DND-41 (cell line): ENCODE data around the gene MIB1.
"Not testable (repeated sequence)": the region's sequence is repeated elsewhere in the genome, so short reads cannot be mapped to it uniquely, and the experiment has no call there.

ENCODE experiments used
- ATAC-seq: fragments of 200-7000 bp; cut with Tn5 transposase; 3 replicates; pipeline ENCODE4 v1.9.1; 2021; ENCODE audit warnings: low read depth; ENCODE audit not compliant: insufficient read depth
- DNase-seq: peaks from one replicate; pipeline ENCODE4 v3.0.0-alpha.2; 2020
- H2AFZ ChIP-seq: 2 replicates; pipeline ENCODE4 v1.6.0; 2012; ENCODE audit warnings: low read depth, low read length
- H3K27ac ChIP-seq: 2 replicates; pipeline ENCODE4 v1.5.1; 2012; ENCODE audit warnings: low read length, inconsistent platforms
- H3K27me3 ChIP-seq: fragments of 200-600 bp; sonication (generic); 2 replicates; pipeline ENCODE4 v1.6.0; 2012; ENCODE audit warnings: low read length, mild to moderate bottlenecking, inconsistent platforms; ENCODE audit not compliant: insufficient read depth, poor library complexity
- H3K36me3 ChIP-seq: 2 replicates; pipeline ENCODE4 v1.5.1; 2012; ENCODE audit warnings: low read length, inconsistent platforms; ENCODE audit not compliant: insufficient read depth
- H3K4me1 ChIP-seq: 2 replicates; pipeline ENCODE4 v1.5.1; 2012; ENCODE audit warnings: mild to moderate bottlenecking, low read length; ENCODE audit not compliant: insufficient read depth
- H3K4me2 ChIP-seq: 2 replicates; pipeline ENCODE4 v1.6.0; 2012; ENCODE audit warnings: mild to moderate bottlenecking, moderate library complexity, low read length, inconsistent platforms; ENCODE audit not compliant: insufficient read depth
- H3K4me3 ChIP-seq, 2 experiments: fragments of 200-600 bp in 1 of 2; shearing (Covaris generic) in 1 of 2; 2 replicates each; pipeline ENCODE4 v1.5.1; 2012 to 2016; ENCODE audit warnings: inconsistent platforms in 2 of 2, low read length in 2 of 2, mild to moderate bottlenecking in 2 of 2, low read depth in 1 of 2, moderate library complexity in 1 of 2
- H3K79me2 ChIP-seq: 2 replicates; pipeline ENCODE4 v1.6.0; 2012; ENCODE audit warnings: low read length, inconsistent platforms; ENCODE audit not compliant: insufficient read depth
- H3K9ac ChIP-seq: 2 replicates; pipeline ENCODE4 v1.6.0; 2012; ENCODE audit warnings: low read depth, mild to moderate bottlenecking, inconsistent platforms, low read length, moderate library complexity
- H3K9me3 ChIP-seq: 2 replicates; pipeline ENCODE4 v1.5.1; 2012; ENCODE audit warnings: low read length, moderate library complexity, mild to moderate bottlenecking, inconsistent platforms; ENCODE audit not compliant: insufficient read depth, severe bottlenecking
- H4K20me1 ChIP-seq: 2 replicates; pipeline ENCODE4 v1.6.0; 2012; ENCODE audit warnings: low read length; ENCODE audit not compliant: insufficient read depth
- CTCF ChIP-seq: IDR thresholded peaks from 2 replicates; pipeline ENCODE4 v1.5.1; 2012; ENCODE audit warnings: borderline replicate concordance, low read length, moderate library complexity, mild to moderate bottlenecking; ENCODE audit not compliant: poor library complexity, severe bottlenecking; ENCODE audit errors: extremely low read depth
- EZH2 ChIP-seq: IDR thresholded peaks from 3 replicates; pipeline ENCODE4 v1.6.1; 2012; ENCODE audit warnings: borderline replicate concordance, low read depth, mild to moderate bottlenecking, moderate library complexity, low read length, inconsistent platforms; ENCODE audit not compliant: severe bottlenecking

Gene MIB1

DNA sequence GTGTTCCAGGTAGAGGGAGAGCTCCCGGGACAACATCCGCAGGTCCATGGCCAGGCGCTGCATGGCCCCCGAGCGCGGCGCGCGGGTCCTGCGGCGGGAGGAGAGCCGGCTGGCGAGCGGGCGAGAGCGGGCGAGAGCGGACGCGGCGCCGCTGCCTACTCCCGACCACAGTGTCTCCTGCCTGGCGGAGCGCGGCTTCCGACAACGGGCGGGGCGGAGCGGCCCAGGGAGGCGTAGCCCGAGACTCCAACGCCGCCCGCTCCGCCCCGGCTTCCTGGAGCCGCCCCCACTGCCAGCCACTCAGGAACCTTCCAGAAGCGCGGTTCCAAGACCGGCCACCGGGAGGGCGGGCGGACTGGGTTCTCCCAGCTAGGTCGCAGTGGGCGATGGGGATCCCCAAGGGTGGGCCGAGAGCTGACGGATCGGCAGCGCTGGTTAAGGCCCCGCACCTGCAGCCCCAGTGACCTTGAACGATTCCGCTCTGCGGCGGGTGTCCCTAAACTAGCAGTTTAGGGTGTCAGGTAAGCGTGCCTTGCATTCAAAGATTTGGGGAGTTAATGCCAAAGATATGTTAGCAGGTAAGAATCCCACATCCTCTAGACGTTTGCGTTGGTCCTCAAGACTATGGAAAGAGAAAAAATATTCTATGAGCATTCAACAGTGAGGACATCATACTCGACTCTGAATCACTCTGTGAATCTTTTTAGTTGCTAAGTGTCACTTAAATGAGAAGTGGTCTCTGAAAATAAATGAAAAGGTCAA lies 35.8 kb upstream of the MIB1 start, which contains the start of gene ABHD3:
Gene ABHD3 (minus strand): TSS at position 172 of the 762 bp plus-strand sequence. CDS start 109 bp downstream, at position 63.
- Histone ChIP-seq H3K27me3 (no peaks in the 10 kb centered on the region), H4K20me1 (no peaks in the 10 kb centered on the region; the same call in 1 of the 2 replicates), H3K4me2 (peak within 1 kb of the TSS; percentile 81), H3K9ac (peak within 1 kb of the TSS; percentile 97), H2AFZ (peak within 1 kb of the TSS; percentile 82), H3K4me1 (peaks cover 35% of the 10 kb centered on the region), H3K36me3 (peaks cover 23% of the 10 kb centered on the region), H3K27ac (peak within 1 kb of the TSS; percentile 81), H3K4me3 (peak within 1 kb of the TSS; percentile 51 to 69), H3K79me2 (peaks cover 47% of the 10 kb centered on the region), H3K9me3 (no peaks in the 10 kb centered on the region)
- ATAC-seq (peak; percentile 96), DNase-seq (peak; percentile 93)
- TF ChIP-seq EZH2 (no peak), CTCF (peak; percentile 47)

GRCh38 chr18:21706386-21706865 lies 34.2 kb upstream of the MIB1 start:
- H3K27ac ChIP-seq = no peak overlapping the region
- H3K4me2 ChIP-seq = no peak overlapping the region
- DNase-seq (no peak), ATAC-seq (no peak)
- no peaks in the 10 kb centered on the region for H3K27me3 ChIP-seq
- TF ChIP-seq CTCF = no peak
- no peak for TF ChIP-seq EZH2
- H4K20me1 ChIP-seq = no peaks in the 10 kb centered on the region; the same call in 1 of the 2 replicates
- peaks cover 12% of the 10 kb centered on the region for H3K36me3 ChIP-seq
- no peak overlapping the region for H2AFZ ChIP-seq
- H3K4me3 ChIP-seq = no peak overlapping the region
- no peak overlapping the region for H3K9ac ChIP-seq
- H3K4me1 ChIP-seq = peaks cover 32% of the 10 kb centered on the region
- peaks cover 37% of the 10 kb centered on the region for H3K79me2 ChIP-seq
- H3K9me3 ChIP-seq = no peaks in the 10 kb centered on the region

GRCh38 chr18:21707130-21707529 lies 33.5 kb upstream of the MIB1 start:
- DNase-seq, ATAC-seq, H2AFZ ChIP-seq: not testable (repeated sequence)

GRCh38 chr18:21714474-21714873 lies 26.1 kb upstream of the MIB1 start:
- ATAC-seq = 0 out of 3 replicates have a peak, but pooled peaks have one; percentile 31
- Histone ChIP-seq H3K9me3 (no peaks in the 10 kb centered on the region), H3K4me2 (no peak overlapping the region), H3K27ac (no peak overlapping the region), H3K9ac (no peak overlapping the region), H3K4me1 (no peaks in the 10 kb centered on the region), H3K27me3 (no peaks in the 10 kb centered on the region), H3K79me2 (no peaks in the 10 kb centered on the region), H3K36me3 (no peaks in the 10 kb centered on the region), H4K20me1 (no peaks in the 10 kb centered on the region), H2AFZ (no peak overlapping the region), H3K4me3 (no peak overlapping the region)
- TF ChIP-seq EZH2 = no peak
- no peak for TF ChIP-seq CTCF
- no peak for DNase-seq

More at GRCh38 chr18:21707130-21707529, 33.5 kb upstream of the MIB1 start:
- not testable (repeated sequence) for H3K27me3 ChIP-seq, H3K4me3 ChIP-seq, H4K20me1 ChIP-seq, H3K27ac ChIP-seq, H3K9me3 ChIP-seq, H3K9ac ChIP-seq, H3K36me3 ChIP-seq, H3K4me2 ChIP-seq
- Histone ChIP-seq H3K4me1 (peaks cover 25% of the 10 kb centered on the region), H3K79me2 (peaks cover 30% of the 10 kb centered on the region)
